Measurements from ENCODE around the gene KRTAP1-1.
"Not testable (repeated sequence)": the region's sequence is repeated elsewhere in the genome, so short reads cannot be mapped to it uniquely, and the experiment has no call there.

- TF ChIP-seq CTCF, POLR2A (IDR thresholded peaks at IDR 0.05): not testable (repeated sequence)
Observed at GRCh38 chr17:41040783-41041571, at the start of gene KRTAP1-1.

Data from heart left ventricle (tissue), 13 donors.